PC-9 (cell line): ENCODE data around the gene DYSF. TPM values are rescaled to one million over a fixed set of nuclear protein-coding genes. Genes with fewer than 3 reads are reported as not detected.

ENCODE experiments used
- BruUV-seq: library from RNA; stranded (reverse); fragments of 400-500 nt; replicated peaks from 2 replicates; lab custom pipeline; 2021; lab: Mats Ljungman, UMichigan
- CTCF ChIA-PET: fragments of 300-600 bp; sonication (Branson Sonifier 250); formaldehyde crosslinking; loops from one replicate; lab custom pipeline; 2022; ENCODE audit warnings: antibody characterized with exemption; lab: Charles Lee
- POLR2A ChIA-PET: fragments of 300-600 bp; sonication (Branson Sonifier 250); formaldehyde crosslinking; loops from one replicate; lab custom pipeline; 2022; ENCODE audit warnings: antibody characterized with exemption; ENCODE audit not compliant: unreplicated experiment; lab: Charles Lee
- DNase-seq, 2 experiments: peaks; one replicate each; pipeline versions ENCODE4 v3.0.0 to v3.0.0-alpha.2; 2015 to 2022; ENCODE audit warnings: mixed read lengths in 1 of 2
- H2AFZ ChIP-seq: fragments of 200-600 bp; sonication (generic); 2 replicates; pipeline ENCODE4 v1.8.1; 2017; ENCODE audit warnings: antibody characterized with exemption
- H3F3A ChIP-seq: fragments of 200-600 bp; sonication (generic); 2 replicates; pipeline ENCODE4 v1.8.1; 2017; ENCODE audit warnings: antibody characterized with exemption, mild to moderate bottlenecking, low read depth; ENCODE audit not compliant: insufficient read depth
- H3K27ac ChIP-seq: fragments of 200-600 bp; sonication (generic); 2 replicates; pipeline ENCODE4 v1.6.1; 2016; ENCODE audit warnings: mixed run types
- H3K27me3 ChIP-seq: fragments of 200-600 bp; sonication (generic); 2 replicates; pipeline ENCODE4 v1.6.1; 2016; ENCODE audit warnings: low read depth, mixed run types; ENCODE audit not compliant: insufficient read depth
- H3K36me3 ChIP-seq: fragments of 200-600 bp; sonication (generic); 2 replicates; pipeline ENCODE4 v1.6.1; 2016; ENCODE audit warnings: low read depth, mixed run types
- H3K4me1 ChIP-seq: fragments of 200-600 bp; sonication (generic); replicated peaks from 2 replicates; pipeline ENCODE4 v1.6.1; 2016; ENCODE audit warnings: mixed run types; ENCODE audit not compliant: insufficient read depth
- H3K4me2 ChIP-seq: fragments of 200-600 bp; sonication (generic); 2 replicates; pipeline ENCODE4 v1.6.1; 2017; ENCODE audit warnings: mixed run types
- H3K4me3 ChIP-seq: fragments of 200-600 bp; sonication (generic); 2 replicates; pipeline ENCODE4 v1.6.1; 2016; ENCODE audit warnings: mixed run types
- H3K79me2 ChIP-seq: fragments of 200-600 bp; sonication (generic); 2 replicates; pipeline ENCODE4 v1.6.1; 2017; ENCODE audit warnings: low read depth, mixed run types
- H3K9me2 ChIP-seq: fragments of 200-600 bp; sonication (generic); 2 replicates; pipeline ENCODE4 v1.8.1; 2017; ENCODE audit warnings: mild to moderate bottlenecking; ENCODE audit not compliant: insufficient read depth
- H3K9me3 ChIP-seq: fragments of 200-600 bp; sonication (generic); 2 replicates; pipeline ENCODE4 v1.8.1; 2016; ENCODE audit warnings: low read depth; ENCODE audit not compliant: insufficient read depth
- H4K20me1 ChIP-seq: fragments of 200-600 bp; sonication (generic); 2 replicates; pipeline ENCODE4 v1.8.1; 2017; ENCODE audit not compliant: insufficient read depth
- CTCF ChIP-seq: fragments of 200-600 bp; sonication (generic); conservative IDR thresholded peaks from 2 replicates; pipeline ENCODE4 v1.6.1; 2017; ENCODE audit warnings: mixed run types, antibody characterized with exemption, mild to moderate bottlenecking, moderate library complexity
- EZH2 ChIP-seq: fragments of 200-600 bp; sonication (generic); IDR thresholded peaks from 2 replicates; pipeline ENCODE4 v1.8.0; 2017; ENCODE audit warnings: antibody characterized with exemption, low read depth
- intact Hi-C: fragments of 100-400 bp; cut with micrococcal nuclease; formaldehyde crosslinking; loops from one replicate; pipeline ENCODE4 v1.10.0; 2022; ENCODE audit not compliant: unreplicated experiment
- total RNA-seq: library from RNA; stranded (reverse); gene quantifications from 2 replicates; pipeline ENCODE4 v1.2.3, GENCODE V29; 2021

The DYSF gene
- total RNA-seq, 1 experiment from 2014 or later = 12.2 TPM

- no peaks in the 10 kb centered on the region for H3K9me3 ChIP-seq
- H2AFZ ChIP-seq = no peak overlapping the region
- no peaks in the 10 kb centered on the region for H4K20me1 ChIP-seq
- ChIA-PET CTCF (no interaction called here), POLR2A (interaction anchor here (0.7 kb wide), 1 partner anchor 495 kb away, joined by 4 read pairs; the partner anchor contains the start of gene NAGK)
- no peak overlapping the region for H3K27ac ChIP-seq
- H3K9me2 ChIP-seq = no peaks in the 10 kb centered on the region
- H3K4me3 ChIP-seq = no peak overlapping the region
- H3K4me1 ChIP-seq = peaks cover 9% of the 10 kb centered on the region; the same call in 1 of the 2 replicates
- no peaks in the 10 kb centered on the region for H3K36me3 ChIP-seq
- H3K79me2 ChIP-seq = no peaks in the 10 kb centered on the region
- intact Hi-C loops = loop anchor here (5.0 kb wide), 1 partner anchor 43 kb away; no protein-coding TSS in a partner anchor
- no TSS peak for BruUV-seq
- TF ChIP-seq CTCF = no peak
- no peak for TF ChIP-seq EZH2
- DNase-seq = peak in 1 of 2 experiments; percentile 25
- H3K27me3 ChIP-seq = no peaks in the 10 kb centered on the region
- H3K4me2 ChIP-seq = no peak overlapping the region
- H3F3A ChIP-seq = 0 out of 2 replicates have a peak, but pooled peaks cover 4% of the 10 kb centered on the region
Observed at GRCh38 chr2:71563872-71564271, 110.5 kb downstream of the DYSF start.

GRCh38 chr2:71564361-71564760, 111.0 kb downstream of the DYSF start:
- no peaks in the 10 kb centered on the region for H3K36me3 ChIP-seq
- DNase-seq = no peak
- H3F3A ChIP-seq = 0 out of 2 replicates have a peak, but pooled peaks cover 4% of the 10 kb centered on the region
- ChIA-PET POLR2A (interaction anchor here (0.7 kb wide), 1 partner anchor 496 kb away, joined by 4 read pairs; the partner anchor contains the start of gene NAGK), CTCF (interaction anchor here (0.6 kb wide), 1 partner anchor 102 kb away, joined by 3 read pairs; no protein-coding TSS in a partner anchor)
- intact Hi-C loops = loop anchor here (5.0 kb wide), 1 partner anchor 43 kb away; no protein-coding TSS in a partner anchor
- no peaks in the 10 kb centered on the region for H3K79me2 ChIP-seq
- no peaks in the 10 kb centered on the region for H3K27me3 ChIP-seq
- H3K4me2 ChIP-seq = no peak overlapping the region
- BruUV-seq = no TSS peak
- no peak overlapping the region for H3K27ac ChIP-seq
- no peaks in the 10 kb centered on the region for H3K9me3 ChIP-seq
- no peak overlapping the region for H3K4me3 ChIP-seq
- peaks cover 9% of the 10 kb centered on the region; the same call in 1 of the 2 replicates for H3K4me1 ChIP-seq
- H4K20me1 ChIP-seq = no peaks in the 10 kb centered on the region
- TF ChIP-seq CTCF = no peak
- no peak for TF ChIP-seq EZH2
- no peaks in the 10 kb centered on the region for H3K9me2 ChIP-seq
- no peak overlapping the region for H2AFZ ChIP-seq

GRCh38 chr2:71564790-71565189, 111.4 kb downstream of the DYSF start:
- H3F3A ChIP-seq = 0 out of 2 replicates have a peak, but pooled peaks cover 4% of the 10 kb centered on the region
- no peak overlapping the region for H3K27ac ChIP-seq
- peaks cover 9% of the 10 kb centered on the region; the same call in 1 of the 2 replicates for H3K4me1 ChIP-seq
- H3K27me3 ChIP-seq = no peaks in the 10 kb centered on the region
- TF ChIP-seq CTCF (no peak), EZH2 (no peak)
- H3K4me2 ChIP-seq = no peak overlapping the region
- CTCF ChIA-PET = interaction anchor here (0.6 kb wide), 1 partner anchor 102 kb away, joined by 3 read pairs; no protein-coding TSS in a partner anchor
- no TSS peak for BruUV-seq
- no peaks in the 10 kb centered on the region for H3K36me3 ChIP-seq
- no peaks in the 10 kb centered on the region for H3K9me3 ChIP-seq
- H3K9me2 ChIP-seq = no peaks in the 10 kb centered on the region
- H3K4me3 ChIP-seq = no peak overlapping the region
- no peak overlapping the region for H2AFZ ChIP-seq
- DNase-seq = no peak
- intact Hi-C loops = loop anchor here (5.0 kb wide), 1 partner anchor 43 kb away; no protein-coding TSS in a partner anchor
- no peaks in the 10 kb centered on the region for H4K20me1 ChIP-seq
- POLR2A ChIA-PET = no interaction called here
- no peaks in the 10 kb centered on the region for H3K79me2 ChIP-seq
